Gastrocnemius medialis (tissue), 4 donors: Measurements from ENCODE around the gene PPM1F. TPM values are rescaled to one million over a fixed set of nuclear protein-coding genes. Genes with fewer than 3 reads are reported as not detected.

Experiments
- ATAC-seq, 2 donors: fragments of 150-250 bp; one replicate each; pipeline ENCODE4 v1.9.1; 2016
- DNase-seq, 2 donors: peaks; one replicate each; pipeline ENCODE4 v3.0.0-alpha.2; 2019
- H3K27ac ChIP-seq, 4 donors: fragments of 200-600 bp; sonication (generic); 1 replicate in 1 of 4; 2 replicates in 3 of 4; pipeline ENCODE4 v1.5.1; 2016 to 2018; ENCODE audit warnings: mild to moderate bottlenecking in 2 of 4, moderate library complexity in 1 of 4
- H3K27me3 ChIP-seq, 3 donors: fragments of 200-600 bp; sonication (generic) in 2 of 3; 1 replicate in 1 of 3; 2 replicates in 2 of 3; pipeline versions ENCODE4 v1.5.1 to v1.6.0; 2016 to 2019; ENCODE audit warnings: mild to moderate bottlenecking in 1 of 3, moderate library complexity in 1 of 3
- H3K36me3 ChIP-seq, 2 donors: fragments of 200-600 bp; sonication (generic) in 1 of 2; one replicate each; pipeline ENCODE4 v1.5.1; 2017 to 2018
- H3K4me1 ChIP-seq, 2 donors: fragments of 200-600 bp; sonication (generic) in 1 of 2; one replicate each; pipeline ENCODE4 v1.5.1; 2016 to 2017; ENCODE audit warnings: mild to moderate bottlenecking in 2 of 2
- H3K4me3 ChIP-seq, 4 donors: fragments of 200-600 bp; sonication (generic) in 3 of 4; 1 replicate in 1 of 4; 2 replicates in 3 of 4; pipeline ENCODE4 v1.5.1; 2016 to 2019; ENCODE audit warnings: mild to moderate bottlenecking in 2 of 4
- H3K9me3 ChIP-seq, 3 donors: fragments of 200-600 bp; sonication (generic) in 2 of 3; 1 replicate in 1 of 3; 2 replicates in 2 of 3; pipeline ENCODE4 v1.5.1; 2016 to 2019
- POLR2A ChIP-seq, 2 donors: fragments of 450-650 bp; IDR thresholded peaks; one replicate each; pipeline ENCODE4 v1.6.1; 2017; ENCODE audit warnings: antibody characterized with exemption in 2 of 2, mild to moderate bottlenecking in 2 of 2, moderate library complexity in 2 of 2
- in situ Hi-C, 4 donors: fragments of 200-750 bp; cut with MboI; loops; one replicate each; pipeline versions ENCODE4 v1.15.0 to v1.8.0; 2017; ENCODE audit warnings: low sequenced_read_pairs in 4 of 4
- intact Hi-C: fragments of 100-400 bp; cut with DNase I; formaldehyde crosslinking; loops from one replicate; pipeline ENCODE4 v1.15.1; 2023; ENCODE audit warnings: low total_unique reads
- total RNA-seq, 4 donors: library from RNA; depleted of rRNA; stranded (reverse); fragments of >200 nt; gene quantifications; one replicate each; pipeline versions ENCODE4 v1.1.0 to v1.2.3, GENCODE V29; 2016
- TF ChIP-seq, protein P1 (sequence below), 5 experiments: fragments of 450-650 bp in 3 of 5; fragments of 200-600 bp in 2 of 5; sonication (generic) in 2 of 5; IDR thresholded peaks in 4 of 5; conservative IDR thresholded peaks in 1 of 5; 1 replicate in 4 of 5; 2 replicates in 1 of 5; pipeline ENCODE4 v1.5.1; 2016 to 2019; ENCODE audit warnings: antibody characterized with exemption in 5 of 5, mild to moderate bottlenecking in 3 of 5, moderate library complexity in 3 of 5

Gene PPM1F
- total RNA-seq, 4 donors from 2014 or later = 10.2 to 13.8 (median 11.0) TPM

DNA sequence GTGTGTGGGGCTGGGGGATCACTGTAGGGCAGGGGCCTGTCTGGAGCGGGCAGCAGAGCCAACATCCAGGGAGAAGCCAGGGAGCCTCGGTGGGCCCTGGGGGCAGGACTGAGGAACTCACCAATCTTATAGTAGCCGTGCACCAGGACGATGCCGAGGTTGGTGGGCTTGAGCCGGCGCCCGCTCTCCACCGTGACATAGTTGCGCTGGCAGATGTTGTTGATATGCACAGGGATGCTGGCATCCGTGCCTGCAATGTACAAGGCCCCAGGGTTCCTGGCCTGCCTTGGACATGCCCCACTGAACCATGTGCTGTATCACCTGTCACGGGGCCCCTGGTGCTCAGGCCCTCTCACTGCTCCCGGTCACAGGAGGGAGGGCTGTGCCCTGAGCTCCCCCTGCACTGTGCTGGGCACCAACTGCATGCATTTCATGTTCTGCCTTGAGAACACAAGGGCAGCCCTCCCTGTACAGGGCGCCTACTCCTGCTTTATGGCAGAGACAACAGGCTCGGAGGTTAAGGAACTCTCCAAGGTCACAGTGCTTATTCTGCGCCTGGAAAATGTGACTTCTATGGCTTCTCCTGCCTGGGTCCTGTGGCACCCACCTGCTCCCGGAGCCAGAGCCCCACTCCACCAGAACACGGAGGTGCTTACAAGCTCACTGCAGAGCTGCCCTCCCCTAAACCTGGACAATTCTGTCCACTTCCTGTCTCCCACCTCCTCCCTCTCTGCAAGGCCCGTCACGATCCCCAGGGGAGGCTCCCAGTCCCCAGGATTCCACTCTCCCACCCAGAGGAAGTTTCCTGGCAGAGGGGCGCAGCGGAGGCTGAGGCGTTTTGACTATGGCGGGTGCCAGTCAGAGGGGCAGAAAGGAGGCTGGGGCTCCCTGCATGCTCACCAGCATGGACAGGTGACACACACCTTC is 7.8 kb upstream of the PPM1F start:
- H3K27me3 ChIP-seq = no peaks in the 10 kb centered on the region
- TF ChIP-seq POLR2A (IDR thresholded peaks at IDR 0.05) = no peak
- TF ChIP-seq, protein P1, sequence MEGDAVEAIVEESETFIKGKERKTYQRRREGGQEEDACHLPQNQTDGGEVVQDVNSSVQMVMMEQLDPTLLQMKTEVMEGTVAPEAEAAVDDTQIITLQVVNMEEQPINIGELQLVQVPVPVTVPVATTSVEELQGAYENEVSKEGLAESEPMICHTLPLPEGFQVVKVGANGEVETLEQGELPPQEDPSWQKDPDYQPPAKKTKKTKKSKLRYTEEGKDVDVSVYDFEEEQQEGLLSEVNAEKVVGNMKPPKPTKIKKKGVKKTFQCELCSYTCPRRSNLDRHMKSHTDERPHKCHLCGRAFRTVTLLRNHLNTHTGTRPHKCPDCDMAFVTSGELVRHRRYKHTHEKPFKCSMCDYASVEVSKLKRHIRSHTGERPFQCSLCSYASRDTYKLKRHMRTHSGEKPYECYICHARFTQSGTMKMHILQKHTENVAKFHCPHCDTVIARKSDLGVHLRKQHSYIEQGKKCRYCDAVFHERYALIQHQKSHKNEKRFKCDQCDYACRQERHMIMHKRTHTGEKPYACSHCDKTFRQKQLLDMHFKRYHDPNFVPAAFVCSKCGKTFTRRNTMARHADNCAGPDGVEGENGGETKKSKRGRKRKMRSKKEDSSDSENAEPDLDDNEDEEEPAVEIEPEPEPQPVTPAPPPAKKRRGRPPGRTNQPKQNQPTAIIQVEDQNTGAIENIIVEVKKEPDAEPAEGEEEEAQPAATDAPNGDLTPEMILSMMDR (IDR thresholded peaks at IDR 0.05 in 4 of 5, conservative IDR thresholded peaks at IDR 0.05 in 1 of 5) = no peak
- peaks cover 0 to 18% of the 10 kb centered on the region in 2 donors for H3K4me1 ChIP-seq
- H3K4me3 ChIP-seq = no peak overlapping the region
- no peak for DNase-seq
- H3K36me3 ChIP-seq = peaks cover 0 to 55% of the 10 kb centered on the region in 2 donors
- in situ Hi-C loops (no loop called here), intact Hi-C loops (no loop called here)
- no peaks in the 10 kb centered on the region for H3K9me3 ChIP-seq
- no peak for ATAC-seq
- H3K27ac ChIP-seq = peak overlapping the region in 1 of 4 donors; percentile 75

DNA sequence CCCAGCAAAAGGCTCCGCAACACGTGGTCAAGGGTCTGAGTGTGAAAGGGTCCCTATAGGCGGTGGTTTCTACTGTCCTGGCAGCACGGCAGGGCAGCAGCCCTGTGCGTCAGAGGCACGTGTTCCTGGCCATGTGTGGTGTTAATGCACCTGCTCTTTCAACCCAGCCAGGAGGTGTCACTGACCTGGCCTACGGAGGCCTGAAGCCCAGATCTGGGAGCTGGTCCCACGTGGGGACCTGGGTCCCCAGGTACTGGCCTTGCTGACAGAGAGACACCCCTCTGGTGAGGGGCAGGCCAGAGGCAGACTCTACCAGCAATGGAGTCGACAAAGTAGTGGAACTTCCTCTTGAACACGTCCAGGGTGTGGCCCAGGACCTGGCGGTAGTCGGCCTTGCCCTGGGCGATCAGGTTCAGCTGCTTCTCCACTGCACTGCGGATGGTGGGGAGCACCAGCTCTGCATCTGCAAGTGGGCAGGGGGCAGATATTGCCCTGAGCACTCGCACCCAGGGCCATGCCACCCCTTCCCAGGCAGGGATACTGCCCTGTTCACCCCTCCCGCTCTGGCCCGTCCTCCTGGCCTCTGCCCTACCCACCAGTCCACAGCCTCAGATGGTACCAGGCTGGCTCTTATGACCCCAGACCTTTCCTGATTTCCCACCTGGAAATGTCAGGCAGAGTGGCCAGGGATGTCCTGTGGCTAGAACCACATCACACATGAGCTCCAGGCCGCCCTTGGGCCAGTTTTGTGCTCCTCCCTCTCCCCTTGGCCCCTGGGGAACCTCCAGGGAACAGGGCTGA is 6.8 kb upstream of the PPM1F start:
- DNase-seq = peak in 1 of 2 donors; percentile 29
- intact Hi-C loops (no loop called here), in situ Hi-C loops (no loop called here)
- peaks cover 0 to 18% of the 10 kb centered on the region in 2 donors for H3K4me1 ChIP-seq
- no peaks in the 10 kb centered on the region for H3K9me3 ChIP-seq
- H3K27me3 ChIP-seq = no peaks in the 10 kb centered on the region
- TF ChIP-seq POLR2A (IDR thresholded peaks at IDR 0.05) = no peak
- TF ChIP-seq, protein P1 (IDR thresholded peaks at IDR 0.05 in 4 of 5, conservative IDR thresholded peaks at IDR 0.05 in 1 of 5) = no peak
- H3K27ac ChIP-seq = no peak overlapping the region
- H3K4me3 ChIP-seq = no peak overlapping the region
- peaks cover 0 to 45% of the 10 kb centered on the region in 2 donors for H3K36me3 ChIP-seq
- no peak for ATAC-seq

DNA sequence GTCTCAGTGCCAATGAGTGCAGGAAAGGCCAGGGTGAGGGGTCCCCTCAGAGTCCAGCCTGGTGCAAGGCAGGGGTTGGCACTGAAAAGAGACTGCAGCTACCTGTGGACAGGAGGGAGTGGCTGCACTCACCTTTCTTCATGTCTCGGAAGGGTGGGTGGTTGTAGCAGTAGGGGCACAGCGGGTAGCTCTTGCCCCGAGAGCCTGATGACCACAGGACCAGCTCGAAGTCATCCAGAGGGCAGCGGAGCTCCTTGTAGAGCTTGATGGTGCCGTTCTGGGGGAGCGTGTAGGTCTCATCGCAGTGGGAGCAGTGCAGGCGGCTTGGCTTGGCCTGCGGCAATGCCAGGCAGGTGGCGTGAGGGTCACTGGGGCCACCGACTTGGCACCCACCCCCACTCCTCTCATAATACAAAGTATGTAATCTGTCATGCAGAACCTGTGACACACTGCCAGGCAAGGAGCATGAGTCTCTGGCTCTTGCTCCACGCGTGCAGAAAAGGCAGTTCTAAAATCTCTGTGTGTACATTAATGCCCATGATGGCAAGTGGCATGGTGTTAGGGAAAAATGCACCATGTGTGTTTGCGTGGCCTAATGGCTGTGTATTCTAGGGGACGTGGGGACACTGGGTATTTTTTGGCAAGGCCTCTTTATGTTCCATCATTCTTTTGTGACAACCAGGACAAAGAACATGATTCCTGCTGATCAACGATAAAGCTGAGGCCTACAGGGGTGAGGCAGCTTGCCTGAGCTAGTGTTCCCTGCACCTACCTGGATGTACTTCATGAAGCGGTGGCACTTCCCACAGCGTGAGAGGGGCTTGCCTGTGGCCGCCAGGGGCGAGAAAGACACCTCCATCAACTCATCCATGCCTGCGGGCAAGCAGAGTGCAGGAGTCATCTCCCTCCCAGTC is 6.0 kb upstream of the PPM1F start:
- H3K4me1 ChIP-seq = peaks cover 0 to 18% of the 10 kb centered on the region in 2 donors
- peak in 1 of 2 donors; percentile 21 for ATAC-seq
- intact Hi-C loops = no loop called here

DNA sequence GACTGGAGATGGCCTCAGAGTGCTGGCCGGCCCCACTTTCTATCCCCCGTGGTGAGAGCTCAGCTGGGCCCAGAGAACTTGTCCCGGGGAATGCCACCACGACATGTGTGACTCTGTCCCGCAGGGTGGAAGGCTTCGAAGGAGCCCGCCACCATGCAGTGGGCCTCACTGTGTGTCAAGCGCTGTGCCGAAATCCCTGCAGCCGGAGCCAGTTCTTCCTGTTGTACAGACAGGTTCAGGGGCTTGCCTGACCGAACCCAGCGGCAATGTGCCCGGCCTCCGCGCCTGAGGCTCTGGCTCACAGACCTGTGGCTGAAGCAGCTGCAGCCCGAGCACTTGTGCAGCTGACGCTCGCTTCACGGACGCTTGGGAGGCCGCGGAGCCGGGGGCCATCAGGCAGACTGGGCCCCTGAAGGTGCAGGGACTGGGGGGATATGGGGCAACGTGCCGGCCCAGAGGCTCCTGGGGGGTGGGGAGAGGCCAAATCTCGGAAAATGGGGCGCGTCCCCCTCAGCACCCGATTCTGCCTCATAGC is 650 bp downstream of the PPM1F start:
- TF ChIP-seq POLR2A (IDR thresholded peaks at IDR 0.05) = no peak
- TF ChIP-seq, protein P1 (IDR thresholded peaks at IDR 0.05 in 4 of 5, conservative IDR thresholded peaks at IDR 0.05 in 1 of 5) = no peak
- ATAC-seq = peak; percentile 22 to 61
- DNase-seq = peak in 1 of 2 donors; percentile 35
- in situ Hi-C loops (no loop called here), intact Hi-C loops (loop anchor here (1.0 to 2.0 kb wide), 2 partner anchors 14 to 239 kb away; no protein-coding TSS in a partner anchor)
- H3K27me3 ChIP-seq = no peaks in the 10 kb centered on the region
- H3K4me3 ChIP-seq = peak overlapping the region; percentile 58 to 79 (median 75)
- H3K27ac ChIP-seq = peak overlapping the region; percentile 61 to 85 (median 78)
- no peaks in the 10 kb centered on the region for H3K36me3 ChIP-seq
- no peaks in the 10 kb centered on the region for H3K9me3 ChIP-seq
- peaks cover 31 to 35% of the 10 kb centered on the region in 2 donors for H3K4me1 ChIP-seq

More for the DNA sequence above, 6.0 kb upstream of the PPM1F start:
- H3K27ac ChIP-seq = peak overlapping the region in 1 of 4 donors; percentile 21
- peaks cover 0 to 37% of the 10 kb centered on the region in 2 donors for H3K36me3 ChIP-seq
- no peak for TF ChIP-seq POLR2A (IDR thresholded peaks at IDR 0.05)
- H3K4me3 ChIP-seq = no peak overlapping the region
- no peaks in the 10 kb centered on the region for H3K27me3 ChIP-seq
- H3K9me3 ChIP-seq = no peaks in the 10 kb centered on the region
- DNase-seq = peak in 1 of 2 donors; percentile 38
- in situ Hi-C loops = no loop called here
